Right renal pelvis (tissue), 4 donors: Measurements from ENCODE around the gene LRRC18. TPM values are rescaled to one million over a fixed set of nuclear protein-coding genes. Genes with fewer than 3 reads are reported as not detected.

Experiments
- DNase-seq, 4 donors: peaks; one replicate each; pipeline ENCODE4 v3.0.0-alpha.2; 2013; ENCODE audit warnings: low read depth in 4 of 4, low spot score in 3 of 4, missing footprints in 1 of 4
- polyA plus RNA-seq, 4 donors: library from polyadenylated mRNA; unstranded; fragments of 120-200 nt; gene quantifications; one replicate each; pipeline ENCODE4 v1.2.1, GENCODE V29; 2013; ENCODE audit not compliant: insufficient read length in 4 of 4

LRRC18 gene
- polyA plus RNA-seq, 4 donors, result 0.10 to 0.18 (median 0.13) TPM; not detected in 1

- DNase-seq, result no peak
These were observed 7.4 kb upstream of the LRRC18 start for GRCh38 chr10:48946891-48947500.

GRCh38 chr10:48946332-48946731 is 6.7 kb upstream of the LRRC18 start:
- no peak for DNase-seq

- no peak for DNase-seq
These were observed 5.9 kb upstream of the LRRC18 start for GRCh38 chr10:48945441-48946130.

GRCh38 chr10:48944171-48944570 is 4.5 kb upstream of the LRRC18 start:
- DNase-seq, result no peak

GRCh38 chr10:48943096-48943495 is 3.5 kb upstream of the LRRC18 start:
- DNase-seq, result no peak

- DNase-seq, result no peak
These were observed 1.9 kb upstream of the LRRC18 start for GRCh38 chr10:48941427-48942075.

GRCh38 chr10:48940958-48941357 is 1.3 kb upstream of the LRRC18 start:
- no peak for DNase-seq

GRCh38 chr10:48940372-48940771 is 732 bp upstream of the LRRC18 start:
- no peak for DNase-seq

GRCh38 chr10:48938990-48939536 is 577 bp downstream of the LRRC18 start:
- no peak for DNase-seq

GRCh38 chr10:48938281-48938680 is 1.4 kb downstream of the LRRC18 start:
- no peak for DNase-seq

- no peak for DNase-seq
These were observed 1.8 kb downstream of the LRRC18 start for GRCh38 chr10:48937796-48938195.

- DNase-seq, result no peak
These were observed 4.1 kb downstream of the LRRC18 start for GRCh38 chr10:48935577-48935976.

- no peak for DNase-seq
These were observed 4.8 kb downstream of the LRRC18 start for GRCh38 chr10:48934672-48935501.

GRCh38 chr10:48932831-48933664 is 6.6 kb downstream of the LRRC18 start:
- DNase-seq, result no peak

GRCh38 chr10:48931188-48931587 is 8.5 kb downstream of the LRRC18 start:
- no peak for DNase-seq

- DNase-seq, result no peak
These were observed 10.1 kb downstream of the LRRC18 start for GRCh38 chr10:48929413-48929990.

GRCh38 chr10:48926764-48927540 is 12.7 kb downstream of the LRRC18 start:
- no peak for DNase-seq

- no peak for DNase-seq
These were observed 13.4 kb downstream of the LRRC18 start for GRCh38 chr10:48926255-48926654.

GRCh38 chr10:48924988-48925387 is 14.7 kb downstream of the LRRC18 start:
- no peak for DNase-seq
